Calu3 (cell line): Measurements from ENCODE around the gene MN1. TPM values are rescaled to one million over a fixed set of nuclear protein-coding genes. Genes with fewer than 3 reads are reported as not detected.

Source experiments
- BruUV-seq: library from RNA; stranded (reverse); fragments of 400-500 nt; replicated peaks from 2 replicates; lab custom pipeline; 2021; lab: Mats Ljungman, UMichigan
- CTCF ChIA-PET: fragments of 300-600 bp; sonication (Branson Sonifier 250); formaldehyde crosslinking; loops from one replicate; lab custom pipeline; 2022; ENCODE audit warnings: antibody characterized with exemption; lab: Charles Lee
- DNase-seq: peaks from one replicate; pipeline ENCODE4 v3.0.0; 2022
- H3K27ac Mint-ChIP-seq: one replicate; pipeline ENCODE4 v1.8.0; 2022; ENCODE audit warnings: mixed read lengths; ENCODE audit not compliant: unreplicated experiment
- H3K27me3 Mint-ChIP-seq: one replicate; pipeline ENCODE4 v1.8.0; 2022; ENCODE audit warnings: mixed read lengths; ENCODE audit not compliant: unreplicated experiment
- H3K36me3 Mint-ChIP-seq: one replicate; pipeline ENCODE4 v1.8.0; 2022; ENCODE audit warnings: mild to moderate bottlenecking, moderate library complexity, mixed read lengths; ENCODE audit not compliant: insufficient read depth, unreplicated experiment
- H3K4me1 Mint-ChIP-seq: one replicate; pipeline ENCODE4 v1.8.0; 2022; ENCODE audit warnings: mild to moderate bottlenecking, low read depth, mixed read lengths; ENCODE audit not compliant: unreplicated experiment
- H3K4me3 Mint-ChIP-seq: one replicate; pipeline ENCODE4 v1.8.0; 2022; ENCODE audit warnings: mild to moderate bottlenecking, low read depth, moderate library complexity, mixed read lengths; ENCODE audit not compliant: unreplicated experiment
- H3K9me3 Mint-ChIP-seq: one replicate; pipeline ENCODE4 v1.8.0; 2022; ENCODE audit warnings: low read depth, mixed read lengths; ENCODE audit not compliant: unreplicated experiment
- intact Hi-C: fragments of 100-400 bp; cut with micrococcal nuclease; formaldehyde crosslinking; loops from one replicate; pipeline ENCODE4 v1.10.0; 2022; ENCODE audit not compliant: unreplicated experiment
- total RNA-seq: library from RNA; stranded (reverse); gene quantifications from 2 replicates; pipeline ENCODE4 v1.2.3, GENCODE V29; 2022
- TF ChIP-seq, protein P1 (sequence below): fragments of 200-600 bp; IDR thresholded peaks from one replicate; pipeline ENCODE4 v1.8.0; 2022; ENCODE audit warnings: antibody characterized with exemption; ENCODE audit not compliant: unreplicated experiment

MN1 gene
- total RNA-seq, 1 experiment from 2014 or later, result 2.3 TPM

DNA sequence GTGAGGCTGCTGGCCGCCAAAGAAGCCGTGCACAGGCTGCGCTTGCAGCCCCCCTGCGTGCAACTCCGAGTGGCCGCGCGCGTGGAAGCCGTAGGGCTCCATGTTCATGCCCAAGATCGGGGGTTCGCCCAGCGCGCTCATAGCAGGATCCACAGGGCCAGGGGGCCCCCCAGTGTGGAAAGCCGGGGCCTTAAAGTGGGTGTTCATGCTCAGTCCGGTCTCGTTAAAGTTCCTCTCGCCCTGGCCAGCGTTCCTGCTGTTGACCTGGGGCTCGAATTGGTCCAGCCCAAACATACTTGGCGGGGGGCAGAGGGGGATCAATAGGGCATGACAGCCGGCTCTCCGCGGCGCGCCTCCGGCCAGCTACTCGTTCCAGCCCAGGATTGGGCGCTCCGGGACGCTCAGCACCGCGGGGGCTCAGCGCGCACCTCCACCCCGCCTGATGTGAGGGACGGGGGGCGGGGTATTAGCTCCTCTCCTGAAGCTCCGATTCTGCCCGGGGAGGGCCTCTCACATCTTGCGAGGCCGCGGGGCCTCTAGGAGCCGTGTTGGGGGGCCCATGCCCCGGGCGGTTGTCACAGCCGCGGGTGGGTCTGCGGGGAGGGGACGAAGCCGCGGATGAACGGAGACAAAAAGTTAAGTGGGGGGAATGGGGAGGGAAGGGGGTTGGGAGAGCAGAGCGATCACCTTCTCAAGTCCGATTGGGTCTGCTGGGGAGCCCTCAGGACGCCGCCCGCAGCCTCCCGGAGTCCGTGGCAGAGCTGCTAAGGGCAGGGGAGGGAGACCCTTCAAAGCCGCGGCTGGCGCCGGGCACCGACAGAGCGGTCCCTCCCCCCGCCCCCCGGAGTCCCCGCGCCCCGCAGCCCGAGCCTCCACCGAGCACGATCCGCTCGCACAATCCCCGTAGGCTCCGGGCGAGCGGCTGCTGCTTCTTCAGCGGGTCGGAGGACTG, 1.0 kb downstream of the MN1 start:
- intact Hi-C loops, result loop anchor here (10.0 kb wide), 1 partner anchor 176 kb away; no protein-coding TSS in a partner anchor
- TF ChIP-seq, protein P1, sequence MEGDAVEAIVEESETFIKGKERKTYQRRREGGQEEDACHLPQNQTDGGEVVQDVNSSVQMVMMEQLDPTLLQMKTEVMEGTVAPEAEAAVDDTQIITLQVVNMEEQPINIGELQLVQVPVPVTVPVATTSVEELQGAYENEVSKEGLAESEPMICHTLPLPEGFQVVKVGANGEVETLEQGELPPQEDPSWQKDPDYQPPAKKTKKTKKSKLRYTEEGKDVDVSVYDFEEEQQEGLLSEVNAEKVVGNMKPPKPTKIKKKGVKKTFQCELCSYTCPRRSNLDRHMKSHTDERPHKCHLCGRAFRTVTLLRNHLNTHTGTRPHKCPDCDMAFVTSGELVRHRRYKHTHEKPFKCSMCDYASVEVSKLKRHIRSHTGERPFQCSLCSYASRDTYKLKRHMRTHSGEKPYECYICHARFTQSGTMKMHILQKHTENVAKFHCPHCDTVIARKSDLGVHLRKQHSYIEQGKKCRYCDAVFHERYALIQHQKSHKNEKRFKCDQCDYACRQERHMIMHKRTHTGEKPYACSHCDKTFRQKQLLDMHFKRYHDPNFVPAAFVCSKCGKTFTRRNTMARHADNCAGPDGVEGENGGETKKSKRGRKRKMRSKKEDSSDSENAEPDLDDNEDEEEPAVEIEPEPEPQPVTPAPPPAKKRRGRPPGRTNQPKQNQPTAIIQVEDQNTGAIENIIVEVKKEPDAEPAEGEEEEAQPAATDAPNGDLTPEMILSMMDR, result no peak
- Mint-ChIP-seq H3K27ac (no peak overlapping the region), H3K4me1 (peaks cover 18% of the 10 kb centered on the region), H3K9me3 (no peaks in the 10 kb centered on the region), H3K36me3 (peaks cover 26% of the 10 kb centered on the region), H3K4me3 (peak overlapping the region; percentile 82), H3K27me3 (peaks cover 7% of the 10 kb centered on the region)
- peak; percentile 9 for DNase-seq
- BruUV-seq, result TSS peak; percentile 49
- CTCF ChIA-PET, result interaction anchor here (0.6 to 1.4 kb wide), 7 partner anchors 77 to 939 kb away, joined by 3 to 8 read pairs (median 3); no protein-coding TSS in a partner anchor

DNA sequence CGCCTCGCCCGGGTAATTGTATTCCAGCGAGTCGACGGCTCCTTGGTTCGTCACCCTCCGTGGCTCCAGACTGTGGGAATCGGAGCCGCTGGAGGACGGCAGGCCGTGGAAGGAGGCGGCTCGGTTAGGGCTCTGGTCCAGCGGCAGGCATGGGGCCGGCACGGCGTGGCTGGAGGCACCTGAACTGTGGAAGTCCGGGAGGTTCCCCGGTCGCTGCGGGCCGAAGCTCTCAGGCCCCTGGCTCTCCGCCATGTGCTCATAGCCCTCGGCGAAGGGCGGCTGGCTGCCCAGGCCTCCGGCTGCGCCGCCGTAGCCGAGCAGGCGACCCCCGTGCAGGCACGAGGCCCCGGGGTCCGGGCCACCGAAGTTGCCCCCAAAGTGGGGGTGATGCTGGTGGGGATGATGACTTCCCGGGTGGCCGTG, 1.7 kb downstream of the MN1 start:
- no peak for DNase-seq
- peaks cover 16% of the 10 kb centered on the region for H3K4me1 Mint-ChIP-seq
- H3K9me3 Mint-ChIP-seq, result no peaks in the 10 kb centered on the region
- H3K4me3 Mint-ChIP-seq, result peak overlapping the region; percentile 82
- BruUV-seq, result no TSS peak
- TF ChIP-seq, protein P1, result no peak
- peaks cover 25% of the 10 kb centered on the region for H3K36me3 Mint-ChIP-seq
- intact Hi-C loops, result loop anchor here (10.0 kb wide), 1 partner anchor 175 kb away; no protein-coding TSS in a partner anchor
- CTCF ChIA-PET, result no interaction called here
- H3K27ac Mint-ChIP-seq, result no peak overlapping the region
- peaks cover under 1% of the 10 kb centered on the region for H3K27me3 Mint-ChIP-seq

DNA sequence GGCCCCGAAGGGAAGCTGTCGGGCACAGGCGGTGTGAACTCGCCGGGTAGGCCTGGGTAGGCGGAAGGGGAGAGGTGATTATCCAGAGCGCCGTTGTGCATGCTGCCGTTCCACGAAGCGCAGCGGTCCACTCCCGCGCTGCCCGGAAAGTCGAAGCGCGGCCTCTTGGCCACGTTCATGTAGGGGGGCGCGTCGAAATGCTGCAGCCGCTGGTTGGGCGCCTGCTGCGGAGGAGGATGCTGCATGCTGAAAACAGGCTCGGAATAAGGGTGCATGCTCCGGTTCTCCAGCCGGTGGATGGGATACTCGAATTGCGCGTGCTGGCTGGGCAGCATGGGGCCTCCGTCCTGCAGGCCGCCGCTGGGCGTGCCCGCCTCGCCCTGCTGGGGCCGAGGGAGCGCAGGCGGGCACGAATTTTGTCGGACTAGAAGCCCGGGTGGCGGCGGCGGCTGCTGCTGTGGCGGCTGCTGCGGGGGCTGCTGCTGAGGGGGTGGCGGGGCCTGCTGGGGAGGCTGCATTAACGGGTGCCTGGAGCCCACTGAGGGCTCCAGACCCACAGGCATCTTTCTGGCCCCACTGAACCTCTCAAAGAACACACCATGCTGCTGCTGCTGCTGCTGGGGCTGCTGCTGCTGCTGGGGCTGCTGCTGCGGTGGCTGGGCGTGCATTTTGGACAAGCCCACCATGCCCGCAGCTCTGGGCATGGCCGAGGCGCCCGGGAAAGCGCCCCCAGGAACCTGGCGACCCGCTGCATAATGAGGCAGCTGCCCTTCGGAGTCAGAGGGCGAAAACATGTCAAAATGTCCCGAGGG, 2.3 kb downstream of the MN1 start:
- no peak for DNase-seq
- no TSS peak for BruUV-seq
- TF ChIP-seq, protein P1, result no peak
- Mint-ChIP-seq H3K36me3 (peaks cover 21% of the 10 kb centered on the region), H3K27me3 (no peaks in the 10 kb centered on the region), H3K27ac (no peak overlapping the region), H3K4me3 (no peak overlapping the region), H3K4me1 (peaks cover 10% of the 10 kb centered on the region), H3K9me3 (no peaks in the 10 kb centered on the region)
- intact Hi-C loops, result no loop called here
- CTCF ChIA-PET, result no interaction called here

DNA sequence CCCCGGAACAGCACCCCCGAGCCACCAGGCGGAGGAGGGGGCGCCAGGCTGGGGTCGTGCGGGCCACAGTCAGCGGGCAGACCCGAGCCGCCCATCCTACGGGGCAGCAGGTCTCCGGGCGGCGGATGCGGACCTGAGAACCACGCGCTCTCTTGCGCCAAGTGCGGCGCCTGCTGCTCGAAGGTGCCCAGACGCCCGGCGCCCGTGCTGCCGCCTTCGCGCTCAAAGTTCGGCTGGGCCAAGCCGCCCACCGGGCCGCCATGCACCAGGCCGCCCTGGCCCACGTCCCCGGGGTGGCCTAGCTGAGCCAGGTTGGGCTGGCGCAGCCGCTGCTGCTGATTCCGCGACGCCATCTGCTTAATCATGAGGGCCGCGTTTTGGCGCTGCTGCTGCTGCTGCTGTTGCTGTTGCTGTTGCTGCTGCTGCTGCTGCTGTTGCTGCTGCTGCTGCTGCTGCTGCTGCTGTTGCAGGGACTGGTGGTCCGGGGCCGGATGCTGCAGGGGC, 3.0 kb downstream of the MN1 start:
- H3K9me3 Mint-ChIP-seq, result no peaks in the 10 kb centered on the region
- no peaks in the 10 kb centered on the region for H3K27me3 Mint-ChIP-seq
- DNase-seq, result no peak
- no peak overlapping the region for H3K27ac Mint-ChIP-seq
- peaks cover 21% of the 10 kb centered on the region for H3K36me3 Mint-ChIP-seq
- H3K4me1 Mint-ChIP-seq, result peaks cover 9% of the 10 kb centered on the region
- no TSS peak for BruUV-seq
- TF ChIP-seq, protein P1, result no peak
- no peak overlapping the region for H3K4me3 Mint-ChIP-seq
- CTCF ChIA-PET, result no interaction called here
- intact Hi-C loops, result no loop called here
